Occipital lobe (tissue), 2 donors: Measurements from ENCODE around the gene IFNA1. TPM values are rescaled to one million over a fixed set of nuclear protein-coding genes. Genes with fewer than 3 reads are reported as not detected.
"Not testable (repeated sequence)": the region's sequence is repeated elsewhere in the genome, so short reads cannot be mapped to it uniquely, and the experiment has no call there.

ENCODE experiments used
- DNase-seq: peaks from one replicate; lab custom pipeline; 2025; lab: John Stamatoyannopoulos, UW
- total RNA-seq: library from RNA; depleted of rRNA; stranded (reverse); fragments of >200 nt; gene quantifications from one replicate; pipeline ENCODE4 v1.2.3, GENCODE V29; 2014

The IFNA1 gene
- total RNA-seq: not detected

DNA sequence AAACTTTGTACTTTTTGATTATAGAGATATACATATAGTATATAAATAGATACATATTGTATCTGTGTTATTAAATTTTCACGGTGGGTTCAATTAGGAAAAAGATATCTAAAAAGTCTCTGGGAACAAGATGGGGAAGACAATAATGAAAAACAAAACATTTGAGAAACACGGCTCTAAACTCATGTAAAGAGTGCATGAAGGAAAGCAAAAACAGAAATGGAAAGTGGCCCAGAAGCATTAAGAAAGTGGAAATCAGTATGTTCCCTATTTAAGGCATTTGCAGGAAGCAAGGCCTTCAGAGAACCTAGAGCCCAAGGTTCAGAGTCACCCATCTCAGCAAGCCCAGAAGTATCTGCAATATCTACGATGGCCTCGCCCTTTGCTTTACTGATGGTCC lies at the start of gene IFNA1:
TSS of gene IFNA1 (plus strand) at position 301 of the 400 bp plus-strand sequence. CDS start at position 370, 69 bp downstream.
- DNase-seq: no peak

DNA sequence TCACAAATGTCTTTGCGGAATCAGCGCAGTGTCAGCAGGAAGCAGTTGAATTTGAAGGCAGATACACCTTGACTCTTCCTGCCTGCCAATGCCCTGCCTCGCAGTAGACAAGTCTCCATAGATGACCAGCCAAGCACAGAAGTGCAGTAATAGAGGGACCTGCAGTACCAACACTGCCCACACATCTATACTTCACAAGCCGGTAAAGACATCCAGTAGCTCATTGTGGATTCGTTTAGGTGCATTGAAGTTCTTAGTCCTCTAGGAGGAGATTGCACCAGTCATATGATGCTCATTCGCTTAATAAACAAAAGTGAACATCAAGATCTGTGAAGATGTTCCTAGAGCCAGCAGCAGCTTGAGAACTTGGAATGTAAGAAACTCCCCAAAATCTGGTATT lies 48.0 kb upstream of the IFNA1 start:
- no peak for DNase-seq

DNA sequence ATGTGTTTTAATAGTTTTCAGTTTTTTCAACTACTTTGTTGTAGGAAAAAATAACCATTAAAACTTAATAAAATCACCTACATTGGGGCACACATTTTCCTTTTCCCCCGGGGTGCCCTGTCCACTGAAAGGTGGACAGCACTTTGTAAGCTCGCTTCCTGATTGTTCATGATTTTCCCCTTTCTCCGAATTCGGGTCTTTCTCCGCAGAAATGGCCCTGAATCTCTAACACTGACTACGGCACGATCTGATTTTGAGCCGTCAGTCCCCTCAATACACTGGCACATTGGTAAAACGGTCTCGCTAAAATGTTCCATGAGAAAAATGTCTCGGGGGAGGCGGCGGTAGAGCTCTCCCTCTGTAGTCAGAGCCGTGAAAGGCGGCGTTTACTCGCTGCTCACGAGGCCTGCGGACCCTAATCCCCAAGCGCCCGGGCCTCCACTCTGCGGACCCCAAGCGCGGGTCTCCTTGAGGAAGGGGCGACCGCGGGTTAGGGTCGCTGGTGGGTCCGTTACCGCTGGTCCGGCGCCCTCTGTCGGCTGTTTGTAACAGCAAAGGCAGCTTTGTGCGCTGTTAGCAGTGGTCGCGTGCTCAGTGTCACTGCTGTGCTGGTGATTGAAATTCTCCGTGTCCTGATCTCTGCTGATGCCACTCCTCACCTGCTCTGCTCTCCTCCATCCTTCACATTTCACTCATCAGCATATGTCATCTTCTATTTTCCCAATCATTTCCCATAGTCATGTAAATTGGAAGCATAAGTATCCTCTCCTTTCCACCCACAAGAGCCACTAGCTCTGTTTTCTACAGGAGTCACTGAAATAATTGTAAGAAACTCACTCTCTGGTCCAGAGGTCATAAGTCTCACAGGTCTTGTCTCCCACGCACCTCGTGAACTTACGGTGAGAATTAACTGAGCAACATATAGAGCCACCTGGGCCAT lies 44.2 kb upstream of the IFNA1 start:
- peak; percentile 26 for DNase-seq

DNA sequence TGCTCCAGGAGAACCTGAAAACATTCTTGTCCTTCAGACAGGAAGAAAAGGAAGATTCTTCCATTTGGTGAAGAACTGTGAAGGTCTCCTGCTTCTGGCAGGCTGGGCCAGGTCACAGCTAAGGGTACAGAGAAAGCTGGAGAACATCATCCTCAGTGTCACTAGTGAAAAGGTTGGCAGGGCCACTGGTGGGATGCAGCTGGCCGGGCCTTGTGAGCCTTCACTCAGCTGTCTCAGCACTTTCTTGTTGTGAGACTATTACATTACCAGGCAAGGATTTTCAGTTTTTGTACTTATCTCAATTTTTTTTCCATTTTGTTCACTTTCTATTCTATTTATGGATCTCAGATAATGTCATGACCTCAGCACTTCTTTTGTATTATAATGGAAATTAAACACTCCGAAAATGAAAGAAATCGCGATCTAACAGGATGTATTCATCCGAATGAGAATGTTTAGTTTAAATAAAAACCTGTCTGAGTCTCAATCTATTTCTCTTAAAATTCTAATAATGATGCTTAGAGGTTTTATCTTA lies 41.2 kb upstream of the IFNA1 start:
- DNase-seq: no peak

DNA sequence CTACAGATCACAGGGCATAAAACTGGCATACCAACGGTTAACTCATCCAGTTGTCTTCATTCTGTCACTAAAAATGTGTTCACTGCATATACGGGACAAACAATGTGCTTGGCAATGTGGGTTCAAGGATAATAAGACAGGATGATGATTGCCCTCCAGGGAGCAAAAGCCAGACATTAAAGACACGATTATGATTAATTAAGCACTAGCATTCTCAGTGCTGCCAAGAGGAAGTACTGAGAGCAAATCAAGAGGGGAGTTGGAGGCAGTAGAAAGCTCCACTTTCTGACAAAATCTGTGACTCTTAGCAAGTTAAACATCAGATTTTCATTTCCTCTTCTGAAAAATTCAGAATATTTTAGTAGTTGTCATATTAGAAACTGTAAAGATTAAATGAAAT lies 40.3 kb upstream of the IFNA1 start:
- DNase-seq: no peak

DNA sequence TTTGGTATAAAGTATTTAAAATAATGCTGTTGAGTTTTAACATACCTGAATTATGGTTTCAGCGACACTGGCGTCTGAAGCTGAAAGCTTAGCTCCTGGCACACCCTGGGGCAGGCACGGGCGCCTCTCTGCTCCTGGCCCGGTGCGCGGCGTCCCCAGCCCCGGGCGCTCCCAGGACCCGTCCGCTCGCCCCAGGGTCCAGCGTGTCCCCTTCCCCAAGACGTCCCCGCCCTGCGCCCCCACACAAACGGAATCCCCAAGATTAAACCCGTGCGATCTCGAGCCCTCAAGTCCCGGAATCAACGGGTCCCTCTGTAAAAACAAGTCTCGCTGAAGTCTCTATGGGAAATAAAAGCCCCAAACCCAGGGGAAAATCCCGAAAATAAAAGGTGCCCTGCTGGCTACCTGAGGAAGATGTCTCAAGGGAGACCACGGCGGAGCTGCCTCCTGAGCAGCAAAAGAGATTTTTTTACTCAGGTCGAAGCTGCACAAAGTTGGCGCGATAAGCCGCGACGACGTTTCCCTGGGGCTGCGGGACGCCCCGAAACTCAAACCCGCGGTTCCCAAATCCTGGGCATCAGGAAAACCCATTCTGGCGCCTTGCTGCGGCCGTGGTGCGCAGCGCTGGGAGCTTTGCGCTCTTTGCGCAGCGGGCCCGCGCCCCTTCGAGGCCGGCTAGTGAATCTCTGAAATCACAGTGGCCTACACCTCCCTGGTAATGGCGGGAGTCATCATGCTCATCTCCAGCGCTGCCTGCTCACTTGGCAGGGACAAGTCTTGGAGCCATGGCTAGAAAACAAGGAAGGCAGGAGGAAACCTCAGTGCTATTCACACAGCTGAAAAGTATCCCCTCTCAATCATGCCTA lies 37.6 kb upstream of the IFNA1 start:
- DNase-seq: peak; percentile 8

DNA sequence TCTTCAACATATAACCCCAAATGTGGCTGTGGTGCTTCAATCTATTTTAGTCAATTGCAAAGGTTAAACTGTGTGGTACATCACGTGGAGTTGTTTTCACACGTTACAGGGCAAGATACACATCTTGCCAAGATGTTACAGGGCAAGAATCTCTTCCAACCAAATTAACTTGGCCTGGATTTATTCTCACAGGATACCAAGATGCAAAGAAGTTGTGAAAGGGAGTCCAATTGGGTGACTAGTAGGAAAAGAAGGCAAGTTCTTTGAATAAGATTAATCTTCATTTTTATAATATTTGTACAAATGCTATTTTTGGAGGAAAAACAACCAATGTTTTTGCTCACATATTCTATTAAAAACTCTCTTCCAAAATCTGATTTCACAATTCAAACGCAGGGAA lies 36.1 kb upstream of the IFNA1 start:
- DNase-seq: no peak

DNA sequence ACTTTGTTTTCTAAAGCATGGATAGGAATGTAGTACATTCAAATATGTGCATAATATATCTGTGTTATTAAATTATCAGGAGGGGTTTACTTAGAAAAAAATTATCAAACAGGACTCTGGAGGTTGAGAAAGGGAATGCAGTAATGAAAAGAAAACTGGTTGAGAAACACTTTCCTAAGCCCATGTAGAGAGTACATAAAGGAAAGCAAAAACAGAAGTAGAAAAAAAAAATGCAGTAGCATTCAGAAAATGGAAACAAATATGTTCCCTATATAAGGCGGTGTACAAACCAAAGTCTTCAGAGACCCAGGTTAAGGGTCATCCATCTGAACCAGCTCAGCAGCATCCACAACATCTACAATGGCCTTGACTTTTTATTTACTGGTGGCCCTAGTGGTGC lies 31.4 kb upstream of the IFNA1 start, which contains the start of gene IFNA8:
TSS of gene IFNA8 (plus strand) at position 301 of the 400 bp plus-strand sequence. CDS start at position 361, 60 bp downstream.
- DNase-seq: no peak

DNA sequence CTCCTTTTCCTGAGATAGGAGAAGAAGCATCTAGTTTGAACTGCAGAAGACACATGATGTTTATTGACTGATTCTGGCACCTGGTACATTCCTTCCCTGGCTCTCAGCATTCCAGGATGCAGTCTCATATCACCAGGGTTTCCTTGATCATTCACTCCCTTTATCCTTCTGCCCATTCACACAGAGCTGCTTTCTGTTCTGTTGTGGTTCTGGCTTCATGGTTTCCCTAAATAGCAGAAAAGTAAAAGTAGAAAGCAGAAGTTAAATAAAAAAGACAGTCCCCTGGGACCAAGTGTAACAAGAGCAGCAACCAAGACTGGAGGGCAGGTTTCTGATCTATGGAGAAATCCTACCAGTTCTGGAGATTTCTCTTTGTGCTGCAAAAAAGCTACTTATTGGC lies 28.1 kb upstream of the IFNA1 start:
- no peak for DNase-seq

DNA sequence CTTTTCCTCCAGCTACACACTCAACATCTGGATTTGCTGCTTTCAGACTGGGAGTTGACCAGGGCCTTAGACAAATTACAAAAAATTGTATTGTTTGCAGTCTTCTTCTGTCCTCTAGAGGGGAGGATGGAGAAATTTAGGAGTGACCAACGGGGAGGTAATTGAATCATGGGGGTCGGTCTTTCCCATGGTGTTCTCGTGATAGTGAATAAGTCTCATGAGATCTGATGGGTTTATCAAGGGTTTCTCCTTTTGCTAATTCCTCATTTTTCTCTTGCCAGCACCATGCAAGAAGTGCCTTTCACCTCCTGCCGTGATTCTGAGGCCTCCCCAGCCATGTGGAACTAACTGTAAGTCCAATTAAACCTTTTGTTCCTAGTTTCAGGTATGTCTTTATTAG lies 27.1 kb upstream of the IFNA1 start:
- no peak for DNase-seq

DNA sequence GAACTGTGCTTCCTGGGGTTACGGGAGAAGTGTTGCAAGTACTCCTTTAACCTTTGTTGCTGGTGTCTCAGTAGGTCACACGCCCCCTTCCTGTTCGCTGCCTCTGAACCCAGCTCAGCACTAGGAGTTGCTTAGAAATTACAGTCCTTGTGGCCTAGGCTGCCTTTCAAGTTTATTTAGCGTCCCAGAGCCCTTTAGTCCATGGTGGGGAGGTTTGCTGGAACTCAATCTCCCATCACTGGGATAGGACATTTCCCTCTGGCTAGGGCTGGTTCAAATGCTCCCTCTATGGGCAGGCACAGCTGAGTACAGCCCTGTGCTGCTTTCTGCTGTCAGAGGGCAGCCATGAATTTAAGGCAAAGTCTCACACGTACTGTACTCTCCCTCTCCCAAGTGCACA lies 26.6 kb upstream of the IFNA1 start:
- DNase-seq: no peak

DNA sequence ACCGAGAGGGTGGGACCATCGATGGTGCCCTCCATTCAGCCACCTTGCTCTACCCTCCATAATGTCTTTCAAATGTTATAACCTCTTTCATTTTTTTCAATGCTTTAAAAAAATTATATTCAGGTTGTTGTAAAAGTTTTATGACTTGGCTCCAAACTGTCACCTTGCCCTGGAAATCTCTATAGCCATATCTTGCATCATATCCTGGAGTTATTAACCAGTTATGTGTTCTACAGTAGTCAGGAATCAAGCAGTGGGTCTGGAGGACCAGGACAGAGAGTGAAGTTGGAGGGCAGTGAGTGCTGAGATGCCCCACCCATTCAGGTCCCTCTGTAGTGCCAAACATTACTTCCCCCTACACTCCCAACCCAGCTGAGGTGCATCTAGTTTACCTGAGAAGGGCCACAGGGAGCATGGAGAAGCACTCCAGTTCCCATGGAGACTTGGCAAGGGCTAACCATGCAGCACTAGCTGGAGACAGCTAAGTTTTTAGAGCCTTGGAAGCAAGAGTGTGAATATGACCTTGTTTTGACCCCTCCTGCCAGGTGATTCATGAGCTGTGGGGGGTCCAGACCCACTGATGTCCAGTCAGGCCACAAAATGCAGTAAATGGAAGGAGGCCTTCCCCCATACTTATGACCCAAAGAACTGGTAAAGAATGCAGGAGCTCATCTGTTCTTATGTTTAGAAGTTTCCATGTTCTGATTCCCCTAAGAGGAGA lies 25.9 kb upstream of the IFNA1 start:
- no peak for DNase-seq

DNA sequence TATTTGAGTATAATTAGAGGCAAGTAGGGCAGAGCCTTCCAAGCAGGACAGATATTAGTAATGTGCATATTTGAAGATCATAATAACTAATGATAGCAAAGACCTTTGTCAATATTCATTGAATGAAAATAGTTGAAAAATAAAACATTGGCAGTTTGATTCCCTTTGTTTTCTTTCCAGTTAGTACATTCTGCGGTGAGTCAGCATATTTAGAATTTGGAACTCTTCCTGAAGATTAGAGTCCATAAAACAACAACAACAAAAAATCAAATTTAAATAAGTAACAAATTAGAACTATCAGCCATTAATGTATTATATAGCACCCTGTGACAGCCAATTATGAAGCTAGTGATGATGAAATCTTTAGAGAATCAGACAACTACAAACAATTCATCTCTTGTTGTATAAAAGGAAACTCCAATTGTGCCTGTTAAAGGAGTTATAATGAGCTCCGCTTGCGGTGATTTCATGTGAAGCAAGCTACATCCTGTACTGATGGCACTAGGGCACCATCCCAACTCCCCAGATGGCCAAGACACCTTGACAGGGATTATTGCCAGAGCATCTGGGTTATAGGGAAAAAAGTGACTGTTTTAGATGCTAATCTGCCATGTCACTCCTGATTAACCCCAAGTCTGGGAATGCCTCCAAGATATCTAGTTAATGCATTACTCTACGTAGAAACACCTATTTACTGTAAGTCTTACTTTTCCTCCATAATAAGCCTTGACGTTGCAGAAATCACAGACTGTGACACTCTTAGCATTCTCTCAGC lies 24.6 kb upstream of the IFNA1 start:
- DNase-seq: no peak

DNA sequence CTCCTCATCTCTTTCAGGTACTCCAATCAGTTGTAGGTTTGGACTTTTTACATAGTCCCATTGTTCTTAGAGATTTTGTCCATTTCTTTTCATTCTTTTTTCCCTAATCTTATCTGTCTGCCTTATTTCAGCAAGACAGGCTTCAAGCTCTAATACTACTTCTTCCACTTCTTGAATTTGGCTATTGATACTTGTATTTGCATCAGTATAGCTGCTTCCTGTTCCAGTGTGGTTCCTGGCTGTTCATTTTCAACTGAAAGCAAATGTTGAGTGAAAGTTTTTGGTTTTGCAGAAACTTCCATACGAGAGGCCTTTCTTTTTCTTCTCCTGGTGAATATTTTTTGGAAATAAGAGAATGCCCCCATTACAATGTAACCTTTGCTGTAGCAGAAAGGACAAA lies 12.0 kb upstream of the IFNA1 start:
- no peak for DNase-seq

DNA sequence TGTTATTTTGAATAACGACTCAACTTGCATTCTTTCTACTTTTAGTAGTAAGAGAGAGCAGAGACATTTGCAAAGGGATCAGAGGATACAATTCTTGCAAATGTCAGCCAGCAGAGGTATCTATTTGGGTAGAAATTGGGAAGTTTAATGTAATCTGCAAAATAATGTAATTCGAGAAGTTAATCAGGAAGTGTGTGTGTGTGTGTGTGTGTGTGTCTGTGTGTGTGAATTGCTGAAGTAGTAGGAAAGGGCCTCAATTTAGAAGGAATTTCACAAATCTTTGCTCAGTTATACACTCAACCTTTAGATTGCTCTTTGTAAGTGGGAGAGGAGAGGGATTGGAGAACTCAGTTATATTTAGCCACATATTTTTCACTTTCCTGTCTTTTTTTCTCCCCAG lies 11.0 kb upstream of the IFNA1 start:
- DNase-seq: no peak

DNA sequence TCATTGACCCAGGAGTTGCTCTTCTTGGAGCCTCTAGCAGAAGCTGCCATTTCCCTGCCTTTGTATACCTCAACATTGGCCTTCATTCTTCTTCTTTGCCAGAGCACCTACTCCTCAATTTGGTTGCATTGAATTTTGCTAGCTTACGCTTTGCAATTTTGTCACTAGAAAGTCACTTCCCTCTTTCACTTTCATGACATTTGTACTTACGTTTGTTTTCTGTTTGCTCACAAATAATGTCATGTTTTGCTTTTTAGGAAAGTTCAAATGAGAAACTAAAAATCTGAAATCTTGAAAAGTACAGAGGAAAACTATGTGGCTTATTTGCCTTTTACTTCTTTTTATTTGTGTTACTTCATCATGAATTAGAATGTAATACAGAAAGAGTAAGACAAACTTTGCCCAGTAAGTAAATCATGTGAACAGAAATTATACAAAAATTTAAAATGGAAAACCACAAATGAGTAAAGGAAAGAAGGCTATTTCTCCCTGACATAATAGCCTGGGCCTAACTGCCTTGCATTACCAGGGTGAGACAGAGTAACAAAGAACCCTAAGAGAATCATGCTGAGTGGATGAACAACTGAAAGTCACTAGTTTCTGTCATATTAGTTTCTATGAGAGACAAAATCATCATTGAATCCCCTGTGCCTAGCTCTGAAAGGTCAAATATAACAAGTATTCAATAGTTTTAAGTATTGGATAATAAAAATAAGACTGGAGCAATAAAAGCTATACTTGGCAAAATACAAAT lies 7.4 kb upstream of the IFNA1 start:
- no peak for DNase-seq

DNA sequence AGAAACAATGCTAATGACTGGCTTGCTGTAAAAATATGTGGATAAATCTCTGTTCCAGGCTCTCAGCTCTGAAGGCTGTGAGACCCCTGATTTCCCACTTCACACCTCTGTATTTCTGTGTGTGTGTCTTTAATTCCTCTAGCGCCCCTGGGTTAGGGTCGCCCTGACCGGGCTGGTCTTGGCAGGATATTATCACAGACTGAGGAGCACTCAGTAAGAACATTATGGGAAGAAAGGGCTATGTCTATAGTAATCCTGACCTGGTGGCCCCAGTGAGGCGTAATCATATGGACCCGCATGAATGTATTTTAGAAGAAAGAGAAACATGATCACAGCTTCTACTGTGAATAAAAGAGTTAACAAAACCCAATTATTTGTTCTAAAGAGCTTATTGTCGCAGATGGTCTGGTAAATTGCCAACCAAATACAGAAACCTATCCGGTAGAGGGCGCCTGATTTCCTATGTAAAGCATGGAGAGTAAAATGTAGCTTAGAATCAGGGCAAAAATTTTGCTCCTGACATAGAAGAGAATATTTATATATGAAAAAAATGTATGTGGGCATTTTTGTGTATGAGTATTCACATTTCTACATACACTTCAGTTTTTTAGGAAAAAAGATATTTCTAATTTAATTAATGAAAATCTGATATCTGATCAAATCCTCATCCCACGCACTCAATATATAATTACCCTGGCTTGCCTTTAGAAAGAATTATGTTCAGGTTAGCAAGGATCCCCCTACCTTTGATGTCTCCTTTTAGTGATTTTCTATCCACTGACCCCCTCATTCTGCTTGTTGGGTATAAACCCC lies 5.8 kb upstream of the IFNA1 start:
- no peak for DNase-seq

DNA sequence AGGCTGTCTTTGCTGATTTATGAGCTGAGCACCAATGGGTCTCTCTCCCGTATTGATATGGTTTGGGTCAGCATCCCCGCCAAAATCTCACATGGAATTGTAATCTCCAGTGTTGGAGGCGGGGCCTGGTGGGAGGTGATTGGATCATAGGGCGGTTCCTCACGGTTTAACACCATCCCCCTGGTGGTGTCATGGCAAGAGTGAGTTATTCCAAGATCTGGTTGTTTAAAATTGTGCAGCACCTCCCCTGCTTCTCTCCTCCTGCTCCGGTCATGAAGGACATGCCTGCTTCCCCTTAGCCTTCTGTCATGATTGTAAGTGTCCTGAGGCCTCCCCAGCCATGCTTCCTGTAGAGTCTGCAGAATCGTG lies 5.2 kb upstream of the IFNA1 start:
- not testable (repeated sequence) for DNase-seq
